ENCODE data around the gene SH3GL2.

DNA sequence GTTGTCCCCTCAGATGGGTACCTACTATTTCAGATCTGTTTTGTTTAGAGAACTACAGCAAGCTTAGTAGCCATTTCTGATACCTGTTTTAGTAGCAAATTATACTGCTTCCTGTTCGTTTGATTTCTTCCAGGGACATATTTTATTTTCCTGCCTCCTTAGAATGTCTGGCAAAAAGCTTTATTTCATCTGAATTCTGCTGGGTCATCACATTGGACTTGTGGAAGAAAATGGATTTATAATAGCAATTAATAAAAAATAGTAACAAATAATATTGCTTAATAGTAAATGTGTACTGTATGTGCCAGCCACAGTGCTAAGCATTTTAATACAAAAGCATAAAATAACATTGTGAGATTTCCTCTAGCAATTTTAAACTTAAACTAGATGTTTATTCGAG, 79.4 kb downstream of the SH3GL2 start:
- TF ChIP-seq POLR2A (IDR thresholded peaks at IDR 0.05) (no peak), CTCF (IDR thresholded peaks at IDR 0.05) (no peak)

All from thyroid gland (tissue), 4 donors.